NT2/D1 (cell line): ENCODE data around the gene FTO.

Experiments used
- SUZ12 ChIP-seq: IDR thresholded peaks from 2 replicates; pipeline ENCODE4 v1.6.1; 2011; ENCODE audit not compliant: insufficient read length, insufficient read depth; ENCODE audit errors: extremely low read depth
- YY1 ChIP-seq: IDR thresholded peaks from 2 replicates; pipeline ENCODE4 v1.6.1; 2011; ENCODE audit not compliant: insufficient read length, insufficient read depth

GRCh38 chr16:53812914-53813313 lies 109.0 kb downstream of the FTO start:
- TF ChIP-seq SUZ12 (no peak), YY1 (no peak)
